Stimulated activated CD8-positive, alpha-beta memory T cell treated with anti-CD3 and anti-CD28 coated beads, Interleukin-7, amount 100 ng/mL, for 4 hours (primary cell): ENCODE measurements around the gene PRMT5.

Source experiments
- DNase-seq, 2 donors: peaks; one replicate each; pipeline ENCODE4 v3.0.0-alpha.2; 2020; ENCODE audit warnings: low read depth in 2 of 2

Gene PRMT5

DNA sequence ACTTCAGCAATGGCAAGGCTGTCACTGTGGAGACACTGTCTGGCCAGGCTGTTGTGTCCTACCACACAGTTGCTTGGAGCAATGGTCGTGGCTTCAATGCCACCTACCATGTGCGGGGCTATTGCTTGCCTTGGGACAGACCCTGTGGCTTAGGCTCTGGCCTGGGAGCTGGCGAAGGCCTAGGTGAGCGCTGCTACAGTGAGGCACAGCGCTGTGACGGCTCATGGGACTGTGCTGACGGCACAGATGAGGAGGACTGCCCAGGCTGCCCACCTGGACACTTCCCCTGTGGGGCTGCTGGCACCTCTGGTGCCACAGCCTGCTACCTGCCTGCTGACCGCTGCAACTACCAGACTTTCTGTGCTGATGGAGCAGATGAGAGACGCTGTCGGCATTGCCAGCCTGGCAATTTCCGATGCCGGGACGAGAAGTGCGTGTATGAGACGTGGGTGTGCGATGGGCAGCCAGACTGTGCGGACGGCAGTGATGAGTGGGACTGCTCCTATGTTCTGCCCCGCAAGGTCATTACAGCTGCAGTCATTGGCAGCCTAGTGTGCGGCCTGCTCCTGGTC lies 53.3 kb downstream of the PRMT5 start:
- no peak for DNase-seq

DNA sequence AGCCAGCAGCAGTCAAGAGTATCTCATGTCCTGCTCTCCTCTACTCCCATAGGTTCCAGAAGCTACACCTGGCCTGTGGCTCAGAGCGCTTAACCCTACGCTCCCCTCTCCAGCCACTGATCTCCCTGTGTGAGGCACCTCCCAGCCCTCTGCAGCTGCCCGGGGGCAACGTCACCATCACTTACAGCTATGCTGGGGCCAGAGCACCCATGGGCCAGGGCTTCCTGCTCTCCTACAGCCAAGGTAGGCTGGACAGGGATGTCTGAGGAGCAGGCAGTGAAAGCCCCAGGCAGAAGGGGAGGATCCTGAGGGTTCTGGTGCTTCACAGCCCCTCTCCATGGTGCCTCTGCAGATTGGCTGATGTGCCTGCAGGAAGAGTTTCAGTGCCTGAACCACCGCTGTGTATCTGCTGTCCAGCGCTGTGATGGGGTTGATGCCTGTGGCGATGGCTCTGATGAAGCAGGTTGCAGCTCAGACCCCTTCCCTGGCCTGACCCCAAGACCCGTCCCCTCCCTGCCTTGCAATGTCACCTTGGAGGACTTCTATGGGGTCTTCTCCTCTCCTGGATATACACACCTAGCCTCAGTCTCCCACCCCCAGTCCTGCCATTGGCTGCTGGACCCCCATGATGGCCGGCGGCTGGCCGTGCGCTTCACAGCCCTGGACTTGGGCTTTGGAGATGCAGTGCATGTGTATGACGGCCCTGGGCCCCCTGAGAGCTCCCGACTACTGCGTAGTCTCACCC lies 54.0 kb downstream of the PRMT5 start:
- no peak for DNase-seq

DNA sequence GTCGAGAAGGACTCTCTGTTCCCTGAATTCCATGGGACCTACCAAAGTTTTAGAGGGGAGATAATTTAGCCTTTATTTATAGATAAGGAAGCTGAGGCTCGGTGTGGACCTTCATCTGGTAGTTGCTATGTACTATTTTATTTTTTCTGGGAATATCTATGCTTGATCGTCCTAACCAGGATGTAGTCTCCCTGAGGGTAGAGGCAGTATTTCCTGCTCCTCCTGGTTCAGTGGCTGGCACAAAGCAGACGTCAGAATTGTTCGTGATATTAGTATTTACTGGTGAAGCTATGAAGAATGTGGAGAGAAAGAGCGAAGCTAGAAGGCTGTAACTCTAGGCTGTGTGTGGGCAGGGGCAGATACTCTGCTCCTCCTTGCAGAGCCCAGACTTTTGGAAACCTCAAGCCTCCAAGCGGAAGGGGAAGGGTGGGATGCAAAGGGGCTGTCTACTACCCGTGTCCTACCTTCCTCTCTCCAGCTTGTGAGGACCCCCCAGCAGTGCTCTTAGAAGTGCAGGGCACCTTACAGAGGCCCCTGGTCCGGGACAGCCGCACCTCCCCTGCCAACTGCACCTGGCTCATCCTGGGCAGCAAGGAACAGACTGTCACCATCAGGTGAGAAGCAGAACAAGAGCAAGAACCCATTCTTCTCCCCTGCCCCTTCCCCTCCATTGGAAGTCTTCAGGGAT lies 56.2 kb downstream of the PRMT5 start:
- DNase-seq, result no peak

DNA sequence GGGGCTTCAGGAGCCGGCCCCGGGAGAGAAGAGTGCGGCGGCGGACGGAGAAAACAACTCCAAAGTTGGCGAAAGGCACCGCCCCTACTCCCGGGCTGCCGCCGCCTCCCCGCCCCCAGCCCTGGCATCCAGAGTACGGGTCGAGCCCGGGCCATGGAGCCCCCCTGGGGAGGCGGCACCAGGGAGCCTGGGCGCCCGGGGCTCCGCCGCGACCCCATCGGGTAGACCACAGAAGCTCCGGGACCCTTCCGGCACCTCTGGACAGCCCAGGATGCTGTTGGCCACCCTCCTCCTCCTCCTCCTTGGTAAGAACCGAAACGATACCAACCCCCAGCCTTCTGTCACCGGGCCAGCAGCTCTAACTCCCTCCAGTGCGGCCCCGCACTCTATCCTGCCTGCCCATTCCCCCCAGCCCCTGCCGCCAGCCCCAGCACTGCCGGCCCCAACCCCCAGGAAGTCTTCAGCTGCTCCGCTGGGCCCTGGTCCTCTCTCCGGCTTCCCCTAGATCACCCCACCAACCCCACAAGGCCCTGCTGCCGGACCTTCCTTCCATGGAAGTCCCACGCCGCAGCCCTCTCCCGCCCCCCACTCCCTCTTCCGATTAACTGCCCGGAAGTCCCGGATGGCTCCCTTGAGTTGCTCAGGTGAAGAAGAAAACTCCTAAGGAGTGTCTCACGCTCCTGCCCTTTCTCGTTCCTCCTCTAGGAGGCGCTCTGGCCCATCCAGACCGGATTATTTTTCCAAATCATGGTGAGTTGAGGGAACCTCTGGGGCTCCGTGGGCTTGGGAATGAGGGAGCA lies 56.9 kb downstream of the PRMT5 start:
- peak; percentile 49 to 57 for DNase-seq

DNA sequence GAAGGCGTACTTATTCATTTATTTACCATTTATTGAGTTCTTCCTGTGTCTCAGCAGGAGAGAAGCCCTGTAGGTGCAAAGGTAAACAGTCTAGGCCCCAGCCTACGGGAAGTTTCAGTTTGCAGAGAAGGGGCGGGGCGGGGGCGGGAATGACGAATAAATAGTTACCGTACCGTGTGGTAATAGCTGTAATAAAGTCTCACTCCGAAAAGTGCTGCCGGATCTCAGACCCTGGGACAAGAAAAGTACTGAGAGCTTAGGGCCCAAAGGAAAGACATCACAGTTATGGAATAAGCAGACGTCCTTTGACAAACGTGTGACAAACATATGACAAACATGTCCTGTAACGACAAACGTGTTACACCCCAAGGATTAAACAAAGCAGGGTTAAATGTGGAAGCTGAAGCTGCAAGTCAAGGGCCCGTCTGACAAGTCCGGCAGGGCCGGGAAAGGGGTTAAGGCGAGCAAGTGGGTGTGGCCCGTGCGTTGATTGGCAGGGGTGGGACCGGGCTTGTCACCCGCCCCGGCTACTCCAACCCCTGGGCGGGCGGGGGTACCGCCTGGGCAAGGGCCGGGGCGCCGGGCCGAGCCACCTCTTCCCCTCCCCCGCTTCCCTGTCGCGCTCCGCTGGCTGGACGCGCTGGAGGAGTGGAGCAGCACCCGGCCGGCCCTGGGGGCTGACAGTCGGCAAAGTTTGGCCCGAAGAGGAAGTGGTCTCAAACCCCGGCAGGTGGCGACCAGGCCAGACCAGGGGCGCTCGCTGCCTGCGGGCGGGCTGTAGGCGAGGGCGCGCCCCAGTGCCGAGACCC lies 57.7 kb downstream of the PRMT5 start, which contains the start of gene LRP10:
LRP10 (plus strand) TSS at position 517 of the 809 bp plus-strand sequence. CDS start 564 bp downstream, outside the sequence.
- peak; percentile 66 to 67 for DNase-seq

DNA sequence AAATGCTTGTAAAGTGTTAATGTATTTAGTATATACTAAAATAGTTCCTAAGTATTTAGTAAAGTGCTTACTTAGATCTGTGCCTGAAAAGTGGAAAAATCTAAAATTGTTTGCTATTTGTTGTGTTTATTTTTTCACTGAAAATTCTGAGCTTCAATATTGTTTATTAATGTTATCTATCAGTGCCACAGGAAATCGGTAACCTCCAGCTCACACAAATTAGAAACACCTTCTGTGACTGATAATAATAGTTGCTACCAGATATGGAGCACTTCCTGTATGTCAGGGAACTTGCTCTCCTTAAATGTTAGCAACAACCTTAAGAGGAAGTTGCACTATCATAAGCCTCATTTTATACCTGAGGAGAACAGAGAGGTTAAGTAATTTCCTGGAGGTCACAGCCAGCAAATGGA lies 58.4 kb downstream of the PRMT5 start:
- DNase-seq, result no peak
